ENCODE measurements around the gene CACNA1F.

DNA sequence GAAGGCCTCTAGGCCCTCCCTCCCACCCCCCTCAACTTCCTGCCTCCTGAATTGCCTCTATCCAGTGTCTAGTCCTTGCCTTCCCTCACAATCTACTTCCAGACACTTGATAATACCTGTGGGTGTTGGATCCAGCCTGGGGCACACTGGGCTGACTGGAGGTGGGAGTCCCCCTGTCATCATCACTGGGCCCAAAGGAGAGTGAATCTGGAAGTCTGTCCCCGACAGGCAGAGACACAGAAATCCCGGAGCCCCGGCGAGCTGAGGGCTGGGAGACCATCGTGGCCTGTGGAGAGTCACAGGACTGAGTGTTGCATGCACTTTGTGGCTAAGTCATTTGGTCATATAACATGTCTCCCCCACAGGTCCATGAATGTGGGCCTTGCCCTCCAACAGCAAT lies 24.7 kb downstream of the CACNA1F start:
- TF ChIP-seq, protein P1, sequence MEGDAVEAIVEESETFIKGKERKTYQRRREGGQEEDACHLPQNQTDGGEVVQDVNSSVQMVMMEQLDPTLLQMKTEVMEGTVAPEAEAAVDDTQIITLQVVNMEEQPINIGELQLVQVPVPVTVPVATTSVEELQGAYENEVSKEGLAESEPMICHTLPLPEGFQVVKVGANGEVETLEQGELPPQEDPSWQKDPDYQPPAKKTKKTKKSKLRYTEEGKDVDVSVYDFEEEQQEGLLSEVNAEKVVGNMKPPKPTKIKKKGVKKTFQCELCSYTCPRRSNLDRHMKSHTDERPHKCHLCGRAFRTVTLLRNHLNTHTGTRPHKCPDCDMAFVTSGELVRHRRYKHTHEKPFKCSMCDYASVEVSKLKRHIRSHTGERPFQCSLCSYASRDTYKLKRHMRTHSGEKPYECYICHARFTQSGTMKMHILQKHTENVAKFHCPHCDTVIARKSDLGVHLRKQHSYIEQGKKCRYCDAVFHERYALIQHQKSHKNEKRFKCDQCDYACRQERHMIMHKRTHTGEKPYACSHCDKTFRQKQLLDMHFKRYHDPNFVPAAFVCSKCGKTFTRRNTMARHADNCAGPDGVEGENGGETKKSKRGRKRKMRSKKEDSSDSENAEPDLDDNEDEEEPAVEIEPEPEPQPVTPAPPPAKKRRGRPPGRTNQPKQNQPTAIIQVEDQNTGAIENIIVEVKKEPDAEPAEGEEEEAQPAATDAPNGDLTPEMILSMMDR (IDR thresholded peaks at IDR 0.05) = no peak
- no peak for TF ChIP-seq EP300 (IDR thresholded peaks at IDR 0.05)
